ENCODE measurements around the gene AMDHD1.

DNA sequence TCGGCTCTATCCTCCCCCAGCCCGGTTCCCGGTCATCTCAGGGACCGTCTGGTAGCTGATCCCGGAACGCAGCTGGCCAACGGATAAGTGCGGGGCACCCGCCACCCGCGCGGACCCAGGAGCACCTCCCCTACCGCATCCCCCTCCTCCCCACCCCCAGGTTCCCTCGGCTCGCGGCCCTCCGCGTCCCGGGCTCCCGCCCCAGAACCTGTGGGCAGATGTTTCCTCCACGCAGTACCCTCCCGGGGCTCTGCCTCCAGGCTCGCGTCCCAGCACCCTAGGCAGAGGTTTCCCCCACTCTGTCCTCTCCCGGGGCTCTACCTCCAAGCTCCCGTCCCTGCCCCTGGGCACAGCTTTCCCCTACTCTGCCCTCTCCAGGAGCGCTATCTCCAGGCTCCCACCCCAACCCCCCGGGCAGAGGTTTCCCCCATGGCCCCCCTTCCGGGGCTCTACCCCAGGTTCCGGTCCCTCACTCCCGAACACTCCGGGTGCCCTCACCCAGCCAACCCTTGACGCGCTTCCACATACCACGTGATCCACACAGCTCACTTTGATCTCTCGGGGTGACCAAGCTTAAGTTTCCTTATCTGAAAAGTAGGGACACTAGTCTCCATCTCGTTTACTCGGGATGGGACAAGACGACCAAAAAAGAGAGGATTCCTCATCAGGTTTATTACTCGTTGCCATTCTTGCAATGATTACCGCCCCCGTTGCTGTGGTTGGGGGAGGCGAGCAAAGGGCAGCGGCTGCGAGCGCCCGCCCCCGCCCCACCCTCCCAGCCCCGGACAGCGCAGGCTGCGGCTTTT, 404 bp upstream of the AMDHD1 start, which contains the start of gene CCDC38:
- TF ChIP-seq, protein P1, sequence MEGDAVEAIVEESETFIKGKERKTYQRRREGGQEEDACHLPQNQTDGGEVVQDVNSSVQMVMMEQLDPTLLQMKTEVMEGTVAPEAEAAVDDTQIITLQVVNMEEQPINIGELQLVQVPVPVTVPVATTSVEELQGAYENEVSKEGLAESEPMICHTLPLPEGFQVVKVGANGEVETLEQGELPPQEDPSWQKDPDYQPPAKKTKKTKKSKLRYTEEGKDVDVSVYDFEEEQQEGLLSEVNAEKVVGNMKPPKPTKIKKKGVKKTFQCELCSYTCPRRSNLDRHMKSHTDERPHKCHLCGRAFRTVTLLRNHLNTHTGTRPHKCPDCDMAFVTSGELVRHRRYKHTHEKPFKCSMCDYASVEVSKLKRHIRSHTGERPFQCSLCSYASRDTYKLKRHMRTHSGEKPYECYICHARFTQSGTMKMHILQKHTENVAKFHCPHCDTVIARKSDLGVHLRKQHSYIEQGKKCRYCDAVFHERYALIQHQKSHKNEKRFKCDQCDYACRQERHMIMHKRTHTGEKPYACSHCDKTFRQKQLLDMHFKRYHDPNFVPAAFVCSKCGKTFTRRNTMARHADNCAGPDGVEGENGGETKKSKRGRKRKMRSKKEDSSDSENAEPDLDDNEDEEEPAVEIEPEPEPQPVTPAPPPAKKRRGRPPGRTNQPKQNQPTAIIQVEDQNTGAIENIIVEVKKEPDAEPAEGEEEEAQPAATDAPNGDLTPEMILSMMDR (IDR thresholded peaks at IDR 0.05; ENCODE audit: insufficient read depth, low read length, poor library complexity, severe bottlenecking), result no peak
- TF ChIP-seq EZH2phosphoT487 (conservative IDR thresholded peaks at IDR 0.05; ENCODE audit: low read length), result no peak
